H9 (cell line): ENCODE measurements around the gene MAGI1. TPM values are rescaled to one million over a fixed set of nuclear protein-coding genes. Genes with fewer than 3 reads are reported as not detected.

Source experiments
- DNase-seq: peaks from one replicate; pipeline ENCODE4 v3.0.0-alpha.2; 2017
- H2AFZ ChIP-seq: one replicate; pipeline ENCODE4 v1.6.1; 2013; ENCODE audit warnings: mild to moderate bottlenecking, low read length, control low read depth, moderate library complexity
- H2AK5ac ChIP-seq: 2 replicates; pipeline ENCODE4 v1.6.1; 2013; ENCODE audit warnings: low read length, control low read depth, mixed read lengths; ENCODE audit not compliant: insufficient read length
- H2BK120ac ChIP-seq: one replicate; pipeline ENCODE4 v1.6.1; 2013; ENCODE audit warnings: low read depth, mild to moderate bottlenecking, low read length, control low read depth, inconsistent platforms; ENCODE audit not compliant: poor library complexity, severe bottlenecking
- H2BK12ac ChIP-seq: 2 replicates; pipeline ENCODE4 v1.6.1; 2013; ENCODE audit warnings: low read length, control low read depth, mixed read lengths, low read depth; ENCODE audit not compliant: insufficient read length
- H2BK15ac ChIP-seq: 2 replicates; pipeline ENCODE4 v1.6.1; 2013; ENCODE audit warnings: low read depth, low read length, control low read depth
- H2BK20ac ChIP-seq: one replicate; pipeline ENCODE4 v1.6.1; 2013; ENCODE audit warnings: low read depth, mild to moderate bottlenecking, low read length, control low read depth, inconsistent platforms; ENCODE audit not compliant: poor library complexity, severe bottlenecking
- H2BK5ac ChIP-seq: 2 replicates; pipeline ENCODE4 v1.6.1; 2013; ENCODE audit warnings: low read length, control low read depth, mixed read lengths; ENCODE audit not compliant: insufficient read length
- H3K14ac ChIP-seq: 2 replicates; pipeline ENCODE4 v1.6.1; 2013; ENCODE audit warnings: low read length, control low read depth; ENCODE audit not compliant: insufficient read depth
- H3K18ac ChIP-seq: 2 replicates; pipeline ENCODE4 v1.6.1; 2013; ENCODE audit warnings: low read depth, mild to moderate bottlenecking, mixed read lengths, low read length, control low read depth; ENCODE audit not compliant: insufficient read length
- H3K23ac ChIP-seq: 2 replicates; pipeline ENCODE4 v1.6.1; 2013; ENCODE audit warnings: low read length, control low read depth, mixed read lengths, low read depth; ENCODE audit not compliant: insufficient read length
- H3K23me2 ChIP-seq: 2 replicates; pipeline ENCODE4 v1.6.1; 2013; ENCODE audit warnings: low read depth, mild to moderate bottlenecking, mixed read lengths, low read length, control low read depth; ENCODE audit not compliant: insufficient read length, poor library complexity, severe bottlenecking
- H3K27ac ChIP-seq: 2 replicates; pipeline ENCODE4 v1.5.1; 2013; ENCODE audit warnings: low read length, control low read depth, mixed read lengths, low read depth; ENCODE audit not compliant: insufficient read length
- H3K27me3 ChIP-seq: 2 replicates; pipeline ENCODE4 v1.6.1; 2013; ENCODE audit warnings: low read length, control low read depth, inconsistent platforms; ENCODE audit not compliant: insufficient read depth
- H3K4ac ChIP-seq: 2 replicates; pipeline ENCODE4 v1.6.1; 2013; ENCODE audit warnings: low read depth, mild to moderate bottlenecking, control low read depth, inconsistent platforms, low read length, moderate library complexity
- H3K4me1 ChIP-seq: 2 replicates; pipeline ENCODE4 v1.6.1; 2013; ENCODE audit warnings: low read length, control low read depth, inconsistent platforms; ENCODE audit not compliant: insufficient read depth
- H3K4me2 ChIP-seq: 2 replicates; pipeline ENCODE4 v1.6.1; 2013; ENCODE audit warnings: low read length, control low read depth, mixed read lengths; ENCODE audit not compliant: insufficient read length, insufficient read depth
- H3K56ac ChIP-seq: 2 replicates; pipeline ENCODE4 v1.6.1; 2013; ENCODE audit warnings: low read depth, mild to moderate bottlenecking, mixed read lengths, low read length, control low read depth; ENCODE audit not compliant: insufficient read length
- H3K79me1 ChIP-seq: 2 replicates; pipeline ENCODE4 v1.6.1; 2013; ENCODE audit warnings: low read depth, mild to moderate bottlenecking, moderate library complexity, low read length, control low read depth, inconsistent platforms; ENCODE audit not compliant: insufficient read depth, poor library complexity, severe bottlenecking
- H3K79me2 ChIP-seq: 2 replicates; pipeline ENCODE4 v1.6.1; 2013; ENCODE audit warnings: low read length, control low read depth, inconsistent platforms; ENCODE audit not compliant: insufficient read depth
- H3K9ac ChIP-seq: 2 replicates; pipeline ENCODE4 v1.6.1; 2013; ENCODE audit warnings: low read length, control low read depth, mixed read lengths; ENCODE audit not compliant: insufficient read length; ENCODE audit errors: extremely low read depth
- H3K9me3 ChIP-seq: one replicate; pipeline ENCODE4 v1.6.1; 2013; ENCODE audit warnings: low read depth, low read length, inconsistent platforms; ENCODE audit not compliant: control insufficient read depth
- H3T11ph ChIP-seq: one replicate; pipeline ENCODE4 v1.6.1; 2013; ENCODE audit warnings: mild to moderate bottlenecking, low read length, control low read depth, inconsistent platforms
- H4K20me1 ChIP-seq: one replicate; pipeline ENCODE4 v1.6.1; 2013; ENCODE audit not compliant: control insufficient read depth, insufficient read length, insufficient read depth
- H4K5ac ChIP-seq: 2 replicates; pipeline ENCODE4 v1.6.1; 2013; ENCODE audit warnings: low read depth, mild to moderate bottlenecking, mixed read lengths, low read length, control low read depth; ENCODE audit not compliant: insufficient read length
- H4K8ac ChIP-seq: replicated peaks from 2 replicates; pipeline ENCODE4 v1.6.1; 2013; ENCODE audit warnings: low read length, control low read depth, mixed read lengths, low read depth; ENCODE audit not compliant: insufficient read length
- H4K91ac ChIP-seq: 2 replicates; pipeline ENCODE4 v1.6.1; 2013; ENCODE audit warnings: low read depth, mild to moderate bottlenecking, moderate library complexity, mixed read lengths, low read length, control low read depth; ENCODE audit not compliant: insufficient read length
- H3K27ac Mint-ChIP-seq, 3 experiments: 2 replicates in 2 of 3; 3 replicates in 1 of 3; pipeline ENCODE4 v1.8.0; 2020 to 2021; ENCODE audit warnings: mixed read lengths in 3 of 3, mild to moderate bottlenecking in 1 of 3, moderate library complexity in 1 of 3
- H3K27me3 Mint-ChIP-seq: 2 replicates; pipeline ENCODE4 v1.8.0; 2021; ENCODE audit warnings: low read depth, mild to moderate bottlenecking, moderate library complexity, mixed read lengths
- H3K36me3 Mint-ChIP-seq, 3 experiments: 2 replicates in 2 of 3; 3 replicates in 1 of 3; pipeline ENCODE4 v1.8.0; 2020 to 2021; ENCODE audit warnings: low read depth in 3 of 3, mixed read lengths in 3 of 3; ENCODE audit not compliant: insufficient read depth in 1 of 3
- H3K4me1 Mint-ChIP-seq, 2 experiments: 2 replicates each; pipeline ENCODE4 v1.8.0; 2020; ENCODE audit warnings: mixed read lengths in 2 of 2
- H3K4me3 Mint-ChIP-seq, 2 experiments: 2 replicates in 1 of 2; 3 replicates in 1 of 2; pipeline ENCODE4 v1.8.0; 2020 to 2021; ENCODE audit warnings: mild to moderate bottlenecking in 2 of 2, mixed read lengths in 2 of 2, moderate library complexity in 1 of 2
- H3K9me3 Mint-ChIP-seq, 2 experiments: 2 replicates in 1 of 2; 3 replicates in 1 of 2; pipeline ENCODE4 v1.8.0; 2020; ENCODE audit warnings: mild to moderate bottlenecking in 2 of 2, mixed read lengths in 2 of 2, moderate library complexity in 1 of 2
- CTCF ChIP-seq: fragments of 200-600 bp; sonication (generic); conservative IDR thresholded peaks from 3 replicates; pipeline ENCODE4 v1.8.0; 2021; ENCODE audit warnings: antibody characterized with exemption, mild to moderate bottlenecking
- WGBS: extraction: QIAGEN DNeasy Blood & Tissue Kit; methylation state at CpG from one replicate; pipeline ENCODE4 v1.1.7; 2013; ENCODE audit warnings: missing lambda C conversion rate, low lambda C conversion rate, mixed read lengths; ENCODE audit not compliant: insufficient read length; ENCODE audit errors: extremely low coverage; 5-methylcytosine and 5-hydroxymethylcytosine counted together
- total RNA-seq: library from RNA; stranded (reverse); gene quantifications from 2 replicates; pipeline ENCODE4 v1.2.1, GENCODE V29; 2021

The MAGI1 gene
- total RNA-seq, 1 experiment from 2014 or later = 65.7 TPM

- Histone ChIP-seq H2BK5ac (no peak overlapping the region), H3K27ac (no peak overlapping the region)
- no CpG with 5 or more reads among the region's 3 CpGs for WGBS
These were observed 93.2 kb downstream of the MAGI1 start for GRCh38 chr3:65945480-65945879.

More at GRCh38 chr3:65945480-65945879, 93.2 kb downstream of the MAGI1 start:
- Histone ChIP-seq H3K4ac (no peak overlapping the region), H2BK120ac (no peak overlapping the region), H2BK15ac (no peak overlapping the region), H3K14ac (no peak overlapping the region), H2BK12ac (no peak overlapping the region), H2AK5ac (no peak overlapping the region), H4K91ac (no peak overlapping the region), H2BK20ac (no peak overlapping the region), H3K9me3 (no peaks in the 10 kb centered on the region), H3K56ac (no peak overlapping the region), H4K20me1 (no peaks in the 10 kb centered on the region), H3K9ac (no peak overlapping the region), H2AFZ (no peak overlapping the region), H3K27me3 (peaks cover 2% of the 10 kb centered on the region; the same call in 1 of the 2 replicates), H4K5ac (no peak overlapping the region), H3K23me2 (peaks cover 2% of the 10 kb centered on the region), H3K18ac (no peak overlapping the region), H4K8ac (no peak overlapping the region), H3K4me2 (no peak overlapping the region), H3K79me1 (peaks cover 3% of the 10 kb centered on the region), H3K4me1 (peaks cover 5% of the 10 kb centered on the region), H3K23ac (no peak overlapping the region), H3T11ph (no peak overlapping the region), H3K79me2 (peaks cover 2% of the 10 kb centered on the region; the same call in 1 of the 2 replicates)
- Mint-ChIP-seq H3K27ac (no peak overlapping the region), H3K36me3 (no peaks in the 10 kb centered on the region), H3K4me3 (no peak overlapping the region), H3K9me3 (no peaks in the 10 kb centered on the region), H3K4me1 (peaks cover 46 to 47% of the 10 kb centered on the region in 2 experiments), H3K27me3 (peaks cover 7% of the 10 kb centered on the region)
- TF ChIP-seq CTCF = no peak
- no peak for DNase-seq
